Natural killer cell (primary cell): ENCODE data around the gene RNASE11. TPM values are rescaled to one million over a fixed set of nuclear protein-coding genes. Genes with fewer than 3 reads are reported as not detected.

Experiments
- ATAC-seq, 3 donors: fragments of 150-1000 bp in 2 of 3; fragments of 200-7000 bp in 1 of 3; cut with Tn5 transposase; 1 replicate in 1 of 3; 2 replicates in 2 of 3; pipeline ENCODE4 v1.10.0; 2021; ENCODE audit warnings: mild to moderate bottlenecking in 2 of 3, moderate library complexity in 2 of 3
- DNase-seq, 2 donors: peaks; one replicate each; pipeline versions ENCODE4 v3.0.0 to v3.0.0-alpha.2; 2013 to 2021; ENCODE audit warnings: mixed read lengths in 1 of 2
- H3K27ac ChIP-seq: one replicate; pipeline ENCODE4 v1.5.1; 2013; ENCODE audit warnings: mild to moderate bottlenecking, low read length
- H3K27me3 ChIP-seq: one replicate; pipeline ENCODE4 v1.6.1; 2013; ENCODE audit warnings: low read length; ENCODE audit not compliant: control insufficient read depth, insufficient read depth
- H3K36me3 ChIP-seq: one replicate; pipeline ENCODE4 v1.6.1; 2013; ENCODE audit warnings: low read length; ENCODE audit not compliant: control insufficient read depth, insufficient read depth
- H3K4me1 ChIP-seq: one replicate; pipeline ENCODE4 v1.6.1; 2013; ENCODE audit warnings: low read length; ENCODE audit not compliant: control insufficient read depth, insufficient read depth
- H3K4me3 ChIP-seq: one replicate; pipeline ENCODE4 v1.5.1; 2013; ENCODE audit warnings: low read length
- H3K9me3 ChIP-seq: one replicate; pipeline ENCODE4 v1.6.1; 2013; ENCODE audit warnings: low read length; ENCODE audit not compliant: control insufficient read depth, insufficient read depth
- H3K27ac Mint-ChIP-seq, 2 donors: one replicate each; pipeline ENCODE4 v1.8.0; 2022; ENCODE audit warnings: mild to moderate bottlenecking in 2 of 2, mixed read lengths in 2 of 2, moderate library complexity in 1 of 2
- H3K27me3 Mint-ChIP-seq, 2 donors: one replicate each; pipeline ENCODE4 v1.8.0; 2022; ENCODE audit warnings: low read depth in 2 of 2, mixed read lengths in 2 of 2
- H3K36me3 Mint-ChIP-seq: one replicate; pipeline ENCODE4 v1.8.0; 2022; ENCODE audit warnings: mixed read lengths
- H3K4me1 Mint-ChIP-seq, 2 donors: one replicate each; pipeline ENCODE4 v1.8.0; 2022; ENCODE audit warnings: mixed read lengths in 2 of 2
- H3K4me3 Mint-ChIP-seq: one replicate; pipeline ENCODE4 v1.8.0; 2022; ENCODE audit warnings: mild to moderate bottlenecking, moderate library complexity, mixed read lengths
- H3K9me3 Mint-ChIP-seq, 2 donors: one replicate each; pipeline ENCODE4 v1.8.0; 2022; ENCODE audit warnings: mixed read lengths in 2 of 2
- WGBS: methylation state at CpG from one replicate; pipeline ENCODE4 v1.1.7; 2013; ENCODE audit warnings: missing lambda C conversion rate; ENCODE audit not compliant: insufficient coverage; 5-methylcytosine and 5-hydroxymethylcytosine counted together
- intact Hi-C: fragments of 100-400 bp; cut with micrococcal nuclease; formaldehyde crosslinking; loops from one replicate; pipeline ENCODE4 v1.14.2; 2022
- total RNA-seq, 4 donors: library from RNA; stranded (reverse); fragments of 120-200 nt in 1 of 4; gene quantifications; one replicate each; pipeline versions ENCODE4 v1.2.3 to v1.2.4, GENCODE V29; 2013 to 2022
- TF ChIP-seq, protein P1 (sequence below): fragments of 200-600 bp; IDR thresholded peaks from one replicate; pipeline ENCODE4 v1.8.0; 2022; ENCODE audit warnings: antibody characterized with exemption

Gene RNASE11
- total RNA-seq, 3 donors from 2014 or later (not counting 1 experiment from before 2014, with no cell fraction given) = not detected

DNA sequence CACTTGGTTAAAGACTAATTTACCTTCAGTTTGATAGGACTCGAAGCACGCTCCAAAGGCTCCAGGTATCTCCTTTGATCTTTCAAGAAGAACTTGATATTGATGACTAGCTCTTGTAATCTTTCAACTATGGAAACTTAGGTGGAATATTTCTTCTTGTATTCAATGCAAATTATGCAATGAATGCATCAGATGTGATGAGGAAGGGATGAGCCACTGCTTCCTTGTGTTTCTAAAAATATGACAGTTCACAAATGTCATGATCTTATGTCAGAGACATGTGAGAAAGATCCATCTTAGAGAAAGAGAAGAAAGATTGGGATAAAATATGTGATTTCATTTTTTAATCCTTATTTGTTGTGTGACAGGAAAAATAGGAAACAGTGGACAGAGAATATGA lies 36.9 kb downstream of the RNASE11 start:
- Mint-ChIP-seq H3K9me3 (no peaks in the 10 kb centered on the region), H3K27me3 (peaks cover under 1 to 2% of the 10 kb centered on the region in 2 donors), H3K4me1 (no peaks in the 10 kb centered on the region), H3K36me3 (no peaks in the 10 kb centered on the region), H3K27ac (no peak overlapping the region), H3K4me3 (no peak overlapping the region)
- Histone ChIP-seq H3K27ac (no peak overlapping the region), H3K4me1 (no peaks in the 10 kb centered on the region), H3K9me3 (no peaks in the 10 kb centered on the region), H3K4me3 (no peak overlapping the region), H3K27me3 (no peaks in the 10 kb centered on the region), H3K36me3 (no peaks in the 10 kb centered on the region)
- TF ChIP-seq, protein P1, sequence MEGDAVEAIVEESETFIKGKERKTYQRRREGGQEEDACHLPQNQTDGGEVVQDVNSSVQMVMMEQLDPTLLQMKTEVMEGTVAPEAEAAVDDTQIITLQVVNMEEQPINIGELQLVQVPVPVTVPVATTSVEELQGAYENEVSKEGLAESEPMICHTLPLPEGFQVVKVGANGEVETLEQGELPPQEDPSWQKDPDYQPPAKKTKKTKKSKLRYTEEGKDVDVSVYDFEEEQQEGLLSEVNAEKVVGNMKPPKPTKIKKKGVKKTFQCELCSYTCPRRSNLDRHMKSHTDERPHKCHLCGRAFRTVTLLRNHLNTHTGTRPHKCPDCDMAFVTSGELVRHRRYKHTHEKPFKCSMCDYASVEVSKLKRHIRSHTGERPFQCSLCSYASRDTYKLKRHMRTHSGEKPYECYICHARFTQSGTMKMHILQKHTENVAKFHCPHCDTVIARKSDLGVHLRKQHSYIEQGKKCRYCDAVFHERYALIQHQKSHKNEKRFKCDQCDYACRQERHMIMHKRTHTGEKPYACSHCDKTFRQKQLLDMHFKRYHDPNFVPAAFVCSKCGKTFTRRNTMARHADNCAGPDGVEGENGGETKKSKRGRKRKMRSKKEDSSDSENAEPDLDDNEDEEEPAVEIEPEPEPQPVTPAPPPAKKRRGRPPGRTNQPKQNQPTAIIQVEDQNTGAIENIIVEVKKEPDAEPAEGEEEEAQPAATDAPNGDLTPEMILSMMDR = no peak
- WGBS = 96% methylated on average over 2 of the region's 2 CpGs
- ATAC-seq (no peak), DNase-seq (no peak)
- intact Hi-C loops = no loop called here

DNA sequence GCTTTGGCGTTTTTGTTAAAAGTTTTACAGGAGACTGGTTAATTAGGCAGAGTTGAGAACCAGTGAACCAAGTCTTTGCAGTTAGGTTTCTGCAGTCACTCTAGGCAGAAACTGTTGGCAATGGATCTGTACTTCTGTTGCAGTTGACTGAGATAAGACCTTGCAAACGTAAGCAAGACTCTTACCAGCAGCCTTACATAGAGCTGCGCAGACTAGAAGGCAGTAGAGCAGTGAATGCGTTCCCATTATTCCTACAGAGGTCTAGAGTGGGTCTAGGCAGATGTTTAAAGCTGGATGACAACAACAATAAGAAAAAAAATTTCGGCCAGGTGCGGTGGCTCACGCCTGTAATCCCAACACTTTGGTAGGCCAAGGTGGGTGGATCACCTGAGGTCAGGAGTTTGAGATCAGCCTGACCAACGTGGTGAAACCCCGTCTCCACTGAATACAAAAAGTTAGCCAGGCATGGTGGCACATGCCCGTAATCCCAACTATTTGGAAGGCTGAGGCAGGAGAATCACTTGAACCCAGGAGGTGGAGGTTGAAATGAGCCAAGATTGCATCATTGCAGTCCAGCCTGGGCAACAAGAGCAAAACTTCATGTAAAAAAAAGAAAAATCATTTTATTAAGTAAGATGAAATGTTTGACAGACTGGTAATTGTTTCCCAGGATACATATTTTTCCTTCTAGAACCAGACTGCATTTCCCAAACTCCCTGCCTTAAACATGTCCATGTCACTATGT lies 39.2 kb downstream of the RNASE11 start:
- ATAC-seq (no peak), DNase-seq (no peak)
- Mint-ChIP-seq H3K4me1 (no peaks in the 10 kb centered on the region), H3K27me3 (peaks cover 17 to 24% of the 10 kb centered on the region in 2 donors), H3K9me3 (no peaks in the 10 kb centered on the region), H3K27ac (no peak overlapping the region), H3K4me3 (no peak overlapping the region), H3K36me3 (no peaks in the 10 kb centered on the region)
- WGBS = 90% methylated on average over 10 of the region's 10 CpGs
- H3K27me3 ChIP-seq = peaks cover 2% of the 10 kb centered on the region
- TF ChIP-seq, protein P1 = no peak
- H3K36me3 ChIP-seq = no peaks in the 10 kb centered on the region
- no peaks in the 10 kb centered on the region for H3K4me1 ChIP-seq
- H3K9me3 ChIP-seq = no peaks in the 10 kb centered on the region
- no peak overlapping the region for H3K27ac ChIP-seq
- intact Hi-C loops = no loop called here
- no peak overlapping the region for H3K4me3 ChIP-seq

DNA sequence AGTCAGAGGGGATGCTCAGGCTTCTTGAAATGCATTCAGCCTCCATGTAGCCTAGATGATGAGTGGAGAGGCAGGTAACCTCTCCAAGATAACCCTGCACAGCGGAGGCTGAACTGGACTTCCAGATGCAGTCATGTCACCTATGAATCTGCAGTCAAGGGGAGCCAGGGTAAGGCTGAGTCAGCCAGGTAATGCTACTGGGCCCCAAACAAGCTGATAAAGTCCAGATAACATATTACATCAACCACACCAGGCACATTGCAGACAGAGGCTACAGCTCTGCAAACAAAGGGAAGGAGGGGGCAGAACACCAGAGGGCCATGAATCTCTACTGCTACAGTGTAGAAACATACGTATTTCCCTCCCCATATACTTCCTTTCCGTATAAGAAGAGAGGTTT lies 40.9 kb downstream of the RNASE11 start:
- no peaks in the 10 kb centered on the region for H3K9me3 Mint-ChIP-seq
- no peak overlapping the region for H3K27ac ChIP-seq
- no peaks in the 10 kb centered on the region for H3K36me3 Mint-ChIP-seq
- peaks cover 19 to 37% of the 10 kb centered on the region in 2 donors for H3K27me3 Mint-ChIP-seq
- TF ChIP-seq, protein P1 = no peak
- H3K4me1 Mint-ChIP-seq = no peaks in the 10 kb centered on the region
- DNase-seq (no peak), ATAC-seq (no peak)
- H3K4me1 ChIP-seq = no peaks in the 10 kb centered on the region
- no peak overlapping the region for H3K4me3 ChIP-seq
- H3K27me3 ChIP-seq = peaks cover 2% of the 10 kb centered on the region
- no peak overlapping the region for H3K4me3 Mint-ChIP-seq
- intact Hi-C loops = no loop called here
- 100% methylated on average over 1 of the region's 3 CpGs for WGBS
- no peaks in the 10 kb centered on the region for H3K36me3 ChIP-seq
- H3K9me3 ChIP-seq = no peaks in the 10 kb centered on the region
- no peak overlapping the region for H3K27ac Mint-ChIP-seq

DNA sequence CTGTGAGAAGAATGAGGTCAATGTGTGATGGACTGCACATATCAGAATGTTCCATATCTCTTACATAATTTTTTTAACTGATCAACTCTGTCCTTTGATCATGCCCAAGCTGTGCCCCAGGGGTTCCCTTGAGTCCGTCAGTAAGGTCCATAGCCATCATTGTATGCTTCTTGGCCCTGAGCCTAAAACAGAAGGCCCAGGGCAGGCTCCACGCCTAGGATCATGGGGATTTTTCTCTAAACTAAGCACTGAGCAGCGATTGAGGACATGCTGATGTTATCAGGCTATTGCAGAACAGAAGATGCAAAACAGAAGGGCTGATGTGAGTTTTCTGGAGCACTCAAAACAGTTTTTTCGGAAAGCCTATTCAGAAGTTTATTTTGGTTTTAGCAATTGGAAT lies 47.9 kb downstream of the RNASE11 start:
- ATAC-seq = no peak
- no peaks in the 10 kb centered on the region for H3K36me3 Mint-ChIP-seq
- no peaks in the 10 kb centered on the region for H3K9me3 ChIP-seq
- no peak overlapping the region for H3K27ac Mint-ChIP-seq
- no peak for DNase-seq
- WGBS = 75% methylated on average over 3 of the region's 4 CpGs
- no peaks in the 10 kb centered on the region for H3K36me3 ChIP-seq
- no peaks in the 10 kb centered on the region for H3K9me3 Mint-ChIP-seq
- no peaks in the 10 kb centered on the region for H3K4me1 ChIP-seq
- no peak overlapping the region for H3K4me3 Mint-ChIP-seq
- intact Hi-C loops = no loop called here
- H3K4me3 ChIP-seq = no peak overlapping the region
- TF ChIP-seq, protein P1 = no peak
- no peaks in the 10 kb centered on the region for H3K4me1 Mint-ChIP-seq
- no peaks in the 10 kb centered on the region for H3K27me3 ChIP-seq
- H3K27ac ChIP-seq = no peak overlapping the region
- H3K27me3 Mint-ChIP-seq = peaks cover 13 to 25% of the 10 kb centered on the region in 2 donors
